Measurements from ENCODE around the gene INCA1.

DNA sequence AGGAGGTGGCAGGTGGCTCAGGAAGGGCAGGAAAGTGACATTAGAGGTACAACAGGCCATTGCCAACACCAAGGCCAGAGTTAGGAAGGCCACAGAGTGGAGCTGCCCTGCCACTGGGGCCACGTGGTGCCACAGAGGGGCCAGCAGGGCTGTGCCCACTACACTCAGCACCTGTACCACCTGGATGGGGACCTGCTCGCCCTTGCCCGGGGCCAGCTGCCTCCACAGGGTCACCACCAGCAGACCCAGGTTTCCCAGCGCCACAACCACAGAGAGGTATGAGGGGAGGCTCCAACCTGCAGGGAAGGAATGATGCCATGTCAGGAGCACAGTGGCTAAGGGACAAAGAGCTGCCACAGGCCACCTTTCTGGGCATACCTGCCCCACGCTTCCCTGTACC, 36.7 kb upstream of the INCA1 start:
- TF ChIP-seq POLR2A (IDR thresholded peaks at IDR 0.05), result no peak
- TF ChIP-seq, protein P1, sequence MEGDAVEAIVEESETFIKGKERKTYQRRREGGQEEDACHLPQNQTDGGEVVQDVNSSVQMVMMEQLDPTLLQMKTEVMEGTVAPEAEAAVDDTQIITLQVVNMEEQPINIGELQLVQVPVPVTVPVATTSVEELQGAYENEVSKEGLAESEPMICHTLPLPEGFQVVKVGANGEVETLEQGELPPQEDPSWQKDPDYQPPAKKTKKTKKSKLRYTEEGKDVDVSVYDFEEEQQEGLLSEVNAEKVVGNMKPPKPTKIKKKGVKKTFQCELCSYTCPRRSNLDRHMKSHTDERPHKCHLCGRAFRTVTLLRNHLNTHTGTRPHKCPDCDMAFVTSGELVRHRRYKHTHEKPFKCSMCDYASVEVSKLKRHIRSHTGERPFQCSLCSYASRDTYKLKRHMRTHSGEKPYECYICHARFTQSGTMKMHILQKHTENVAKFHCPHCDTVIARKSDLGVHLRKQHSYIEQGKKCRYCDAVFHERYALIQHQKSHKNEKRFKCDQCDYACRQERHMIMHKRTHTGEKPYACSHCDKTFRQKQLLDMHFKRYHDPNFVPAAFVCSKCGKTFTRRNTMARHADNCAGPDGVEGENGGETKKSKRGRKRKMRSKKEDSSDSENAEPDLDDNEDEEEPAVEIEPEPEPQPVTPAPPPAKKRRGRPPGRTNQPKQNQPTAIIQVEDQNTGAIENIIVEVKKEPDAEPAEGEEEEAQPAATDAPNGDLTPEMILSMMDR (IDR thresholded peaks at IDR 0.05), result no peak
